Measurements from ENCODE around the gene NOL4L. TPM values are rescaled to one million over a fixed set of nuclear protein-coding genes. Genes with fewer than 3 reads are reported as not detected.

The NOL4L gene
- polyA plus RNA-seq, 4 donors: 16.0 to 97.3 (median 24.0) TPM

DNA sequence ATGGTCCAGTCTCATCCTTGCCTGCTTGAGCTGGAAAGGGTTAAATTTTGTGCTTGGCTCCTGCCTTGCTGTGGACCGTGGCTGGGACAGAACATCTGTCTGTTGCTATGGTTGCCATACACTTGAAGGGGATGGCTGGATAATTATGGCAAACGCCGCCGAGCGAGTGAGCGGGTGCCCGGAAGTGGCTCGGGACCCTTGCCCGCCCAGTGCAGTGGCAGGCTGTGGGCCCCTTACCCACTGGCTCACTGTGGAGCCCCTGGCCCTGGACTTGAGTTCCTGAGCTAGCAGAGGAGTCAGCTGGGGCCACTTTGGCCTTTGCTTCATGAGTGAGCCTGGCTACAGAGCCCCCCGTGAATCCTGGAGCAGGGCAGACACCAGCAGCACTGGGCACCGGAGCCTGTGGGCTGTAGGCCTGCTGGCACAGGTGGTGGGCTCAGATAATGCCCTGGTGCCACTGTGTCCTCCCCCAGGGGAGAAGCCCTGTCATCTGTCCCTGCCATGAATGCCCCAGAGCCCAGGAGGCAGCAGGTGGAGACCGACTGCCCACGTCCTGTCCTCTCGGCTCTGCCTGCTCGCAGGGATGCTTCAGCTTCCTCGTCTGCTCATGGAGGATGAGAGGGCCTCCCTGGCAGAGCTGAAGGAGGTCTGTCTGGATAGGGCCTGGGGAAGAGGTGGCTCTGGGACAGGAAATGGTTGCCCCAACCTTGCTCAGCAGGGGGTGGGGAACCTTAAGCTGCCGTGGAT, 25.5 kb upstream of the NOL4L start:
- no peak overlapping the region for H3K4me3 ChIP-seq (ENCODE audit: low read depth in 1 of 3, low read length in 3 of 3)
- DNase-seq (no peak), FAIRE-seq (no peak)
- peaks cover 0 to 4% (median 0%) of the 10 kb centered on the region in 3 donors for H3K27me3 ChIP-seq (ENCODE audit: control insufficient read depth in 3 of 3, insufficient read depth in 3 of 3, low read length in 3 of 3)
- H3K27ac ChIP-seq (ENCODE audit: low read depth in 1 of 3, low read length in 2 of 3): no peak overlapping the region
- peaks cover 0 to 15% (median 0%) of the 10 kb centered on the region in 3 donors for H3K4me1 ChIP-seq (ENCODE audit: control insufficient read depth in 3 of 3, insufficient read depth in 2 of 3, low read depth in 1 of 3, low read length in 2 of 3)
- WGBS, 3 donors: 64 to 84% (median 74%) methylated on average over 17 of the region's 17 CpGs
- peaks cover 0 to 1% of the 10 kb centered on the region in 2 donors for H3K9me3 ChIP-seq (ENCODE audit: control insufficient read depth in 2 of 2, insufficient read depth in 1 of 2, low read depth in 1 of 2, low read length in 1 of 2)
- no peaks in the 10 kb centered on the region for H3K36me3 ChIP-seq (ENCODE audit: control insufficient read depth in 3 of 3, insufficient read depth in 2 of 3, low read depth in 1 of 3, low read length in 3 of 3)

GRCh38 chr20:32609993-32610392, 24.9 kb upstream of the NOL4L start:
- DNase-seq: no peak
- H3K27me3 ChIP-seq (ENCODE audit: control insufficient read depth in 3 of 3, insufficient read depth in 3 of 3, low read length in 3 of 3): peaks cover 0 to 7% (median 0%) of the 10 kb centered on the region in 3 donors
- H3K27ac ChIP-seq (ENCODE audit: low read depth in 1 of 3, low read length in 2 of 3): no peak overlapping the region
- H3K9me3 ChIP-seq (ENCODE audit: control insufficient read depth in 2 of 2, insufficient read depth in 1 of 2, low read depth in 1 of 2, low read length in 1 of 2): peaks cover 0 to 1% of the 10 kb centered on the region in 2 donors
- no peak overlapping the region for H3K4me3 ChIP-seq (ENCODE audit: low read depth in 1 of 3, low read length in 3 of 3)
- FAIRE-seq: no peak
- peaks cover 0 to 16% (median 0%) of the 10 kb centered on the region in 3 donors for H3K4me1 ChIP-seq (ENCODE audit: control insufficient read depth in 3 of 3, insufficient read depth in 2 of 3, low read depth in 1 of 3, low read length in 2 of 3)
- H3K36me3 ChIP-seq (ENCODE audit: control insufficient read depth in 3 of 3, insufficient read depth in 2 of 3, low read depth in 1 of 3, low read length in 3 of 3): no peaks in the 10 kb centered on the region
- WGBS, 3 donors: 84% methylated on average over 4 of the region's 4 CpGs

GRCh38 chr20:32609111-32609773, 24.1 kb upstream of the NOL4L start:
- DNase-seq (no peak), FAIRE-seq (no peak)
- H3K27me3 ChIP-seq (ENCODE audit: control insufficient read depth in 3 of 3, insufficient read depth in 3 of 3, low read length in 3 of 3): peaks cover 0 to 7% (median 0%) of the 10 kb centered on the region in 3 donors
- peaks cover 0 to 16% (median 0%) of the 10 kb centered on the region in 3 donors for H3K4me1 ChIP-seq (ENCODE audit: control insufficient read depth in 3 of 3, insufficient read depth in 2 of 3, low read depth in 1 of 3, low read length in 2 of 3)
- no peak overlapping the region for H3K27ac ChIP-seq (ENCODE audit: low read depth in 1 of 3, low read length in 2 of 3)
- 73 to 89% (median 82%) methylated on average over 12 to 14 of the region's 14 CpGs for WGBS, 3 donors
- peaks cover 0 to 1% of the 10 kb centered on the region in 2 donors for H3K9me3 ChIP-seq (ENCODE audit: control insufficient read depth in 2 of 2, insufficient read depth in 1 of 2, low read depth in 1 of 2, low read length in 1 of 2)
- H3K36me3 ChIP-seq (ENCODE audit: control insufficient read depth in 3 of 3, insufficient read depth in 2 of 3, low read depth in 1 of 3, low read length in 3 of 3): no peaks in the 10 kb centered on the region
- H3K4me3 ChIP-seq (ENCODE audit: low read depth in 1 of 3, low read length in 3 of 3): no peak overlapping the region

DNA sequence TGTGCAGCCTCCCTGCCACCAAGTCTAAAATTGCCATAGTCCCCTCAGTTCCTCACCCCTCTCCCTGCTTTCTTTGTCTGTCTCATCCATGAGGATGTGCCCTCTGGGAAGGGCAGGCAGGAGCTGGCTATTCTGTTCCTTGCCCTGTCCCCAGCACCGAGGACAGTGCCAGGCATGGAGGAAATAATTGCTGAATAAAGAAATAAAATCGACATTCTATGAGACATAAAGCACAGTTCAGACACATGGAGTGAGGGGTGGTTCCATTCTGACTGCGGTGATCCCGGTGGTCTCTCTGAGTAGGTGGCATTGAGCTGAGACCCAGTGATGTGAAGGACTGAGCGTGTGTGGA, 23.5 kb upstream of the NOL4L start:
- Histone ChIP-seq H3K36me3 (ENCODE audit: control insufficient read depth in 3 of 3, insufficient read depth in 2 of 3, low read depth in 1 of 3, low read length in 3 of 3) (no peaks in the 10 kb centered on the region), H3K9me3 (ENCODE audit: control insufficient read depth in 2 of 2, insufficient read depth in 1 of 2, low read depth in 1 of 2, low read length in 1 of 2) (peaks cover 0 to 1% of the 10 kb centered on the region in 2 donors), H3K27me3 (ENCODE audit: control insufficient read depth in 3 of 3, insufficient read depth in 3 of 3, low read length in 3 of 3) (peaks cover 0 to 7% (median 0%) of the 10 kb centered on the region in 3 donors), H3K4me1 (ENCODE audit: control insufficient read depth in 3 of 3, insufficient read depth in 2 of 3, low read depth in 1 of 3, low read length in 2 of 3) (peaks cover 0 to 16% (median 0%) of the 10 kb centered on the region in 3 donors), H3K27ac (ENCODE audit: low read depth in 1 of 3, low read length in 2 of 3) (no peak overlapping the region), H3K4me3 (ENCODE audit: low read depth in 1 of 3, low read length in 3 of 3) (no peak overlapping the region)
- FAIRE-seq (no peak), DNase-seq (no peak)
- 81 to 82% (median 81%) methylated on average over 5 of the region's 5 CpGs for WGBS, 3 donors

GRCh38 chr20:32607727-32608663, 22.9 kb upstream of the NOL4L start:
- Histone ChIP-seq H3K36me3 (ENCODE audit: control insufficient read depth in 3 of 3, insufficient read depth in 2 of 3, low read depth in 1 of 3, low read length in 3 of 3) (no peaks in the 10 kb centered on the region), H3K27ac (ENCODE audit: low read depth in 1 of 3, low read length in 2 of 3) (no peak overlapping the region), H3K27me3 (ENCODE audit: control insufficient read depth in 3 of 3, insufficient read depth in 3 of 3, low read length in 3 of 3) (peaks cover 0 to 7% (median 0%) of the 10 kb centered on the region in 3 donors), H3K4me1 (ENCODE audit: control insufficient read depth in 3 of 3, insufficient read depth in 2 of 3, low read depth in 1 of 3, low read length in 2 of 3) (peaks cover 0 to 16% (median 0%) of the 10 kb centered on the region in 3 donors), H3K9me3 (ENCODE audit: control insufficient read depth in 2 of 2, insufficient read depth in 1 of 2, low read depth in 1 of 2, low read length in 1 of 2) (no peaks in the 10 kb centered on the region), H3K4me3 (ENCODE audit: low read depth in 1 of 3, low read length in 3 of 3) (no peak overlapping the region)
- WGBS, 3 donors: 84 to 91% (median 89%) methylated on average over 21 to 22 of the region's 22 CpGs
- FAIRE-seq: no peak
- DNase-seq: no peak

- WGBS, 3 donors: 82 to 86% (median 84%) methylated on average over 8 of the region's 8 CpGs
- H3K36me3 ChIP-seq (ENCODE audit: control insufficient read depth in 3 of 3, insufficient read depth in 2 of 3, low read depth in 1 of 3, low read length in 3 of 3): no peaks in the 10 kb centered on the region
- no peak for DNase-seq
- H3K4me3 ChIP-seq (ENCODE audit: low read depth in 1 of 3, low read length in 3 of 3): no peak overlapping the region
- peaks cover 0 to 7% (median 0%) of the 10 kb centered on the region in 3 donors for H3K27me3 ChIP-seq (ENCODE audit: control insufficient read depth in 3 of 3, insufficient read depth in 3 of 3, low read length in 3 of 3)
- no peak for FAIRE-seq
- H3K9me3 ChIP-seq (ENCODE audit: control insufficient read depth in 2 of 2, insufficient read depth in 1 of 2, low read depth in 1 of 2, low read length in 1 of 2): no peaks in the 10 kb centered on the region
- H3K4me1 ChIP-seq (ENCODE audit: control insufficient read depth in 3 of 3, insufficient read depth in 2 of 3, low read depth in 1 of 3, low read length in 2 of 3): peaks cover 0 to 16% (median 0%) of the 10 kb centered on the region in 3 donors
- no peak overlapping the region for H3K27ac ChIP-seq (ENCODE audit: low read depth in 1 of 3, low read length in 2 of 3)
Measured at GRCh38 chr20:32607324-32607723, 22.2 kb upstream of the NOL4L start.

GRCh38 chr20:32606790-32607189, 21.7 kb upstream of the NOL4L start:
- FAIRE-seq: no peak
- no peak overlapping the region for H3K4me3 ChIP-seq (ENCODE audit: low read depth in 1 of 3, low read length in 3 of 3)

GRCh38 chr20:32606107-32606506, 21.0 kb upstream of the NOL4L start:
- Histone ChIP-seq H3K4me1 (ENCODE audit: control insufficient read depth in 3 of 3, insufficient read depth in 2 of 3, low read depth in 1 of 3, low read length in 2 of 3) (peaks cover 0 to 16% (median 0%) of the 10 kb centered on the region in 3 donors), H3K36me3 (ENCODE audit: control insufficient read depth in 3 of 3, insufficient read depth in 2 of 3, low read depth in 1 of 3, low read length in 3 of 3) (no peaks in the 10 kb centered on the region), H3K4me3 (ENCODE audit: low read depth in 1 of 3, low read length in 3 of 3) (no peak overlapping the region), H3K27ac (ENCODE audit: low read depth in 1 of 3, low read length in 2 of 3) (no peak overlapping the region), H3K27me3 (ENCODE audit: control insufficient read depth in 3 of 3, insufficient read depth in 3 of 3, low read length in 3 of 3) (peaks cover 0 to 7% (median 0%) of the 10 kb centered on the region in 3 donors), H3K9me3 (ENCODE audit: control insufficient read depth in 2 of 2, insufficient read depth in 1 of 2, low read depth in 1 of 2, low read length in 1 of 2) (no peaks in the 10 kb centered on the region)
- 37 to 57% (median 47%) methylated on average over 8 of the region's 8 CpGs for WGBS, 3 donors
- DNase-seq (no peak), FAIRE-seq (no peak)

More at GRCh38 chr20:32606790-32607189, 21.7 kb upstream of the NOL4L start:
- WGBS, 3 donors: 87 to 95% (median 90%) methylated on average over 1 of the region's 1 CpG
- no peak for DNase-seq
- Histone ChIP-seq H3K9me3 (ENCODE audit: control insufficient read depth in 2 of 2, insufficient read depth in 1 of 2, low read depth in 1 of 2, low read length in 1 of 2) (no peaks in the 10 kb centered on the region), H3K27ac (ENCODE audit: low read depth in 1 of 3, low read length in 2 of 3) (no peak overlapping the region), H3K4me1 (ENCODE audit: control insufficient read depth in 3 of 3, insufficient read depth in 2 of 3, low read depth in 1 of 3, low read length in 2 of 3) (peaks cover 0 to 16% (median 0%) of the 10 kb centered on the region in 3 donors), H3K27me3 (ENCODE audit: control insufficient read depth in 3 of 3, insufficient read depth in 3 of 3, low read length in 3 of 3) (peaks cover 0 to 7% (median 0%) of the 10 kb centered on the region in 3 donors), H3K36me3 (ENCODE audit: control insufficient read depth in 3 of 3, insufficient read depth in 2 of 3, low read depth in 1 of 3, low read length in 3 of 3) (no peaks in the 10 kb centered on the region)
